Measurements from ENCODE around the gene AHI1.

DNA sequence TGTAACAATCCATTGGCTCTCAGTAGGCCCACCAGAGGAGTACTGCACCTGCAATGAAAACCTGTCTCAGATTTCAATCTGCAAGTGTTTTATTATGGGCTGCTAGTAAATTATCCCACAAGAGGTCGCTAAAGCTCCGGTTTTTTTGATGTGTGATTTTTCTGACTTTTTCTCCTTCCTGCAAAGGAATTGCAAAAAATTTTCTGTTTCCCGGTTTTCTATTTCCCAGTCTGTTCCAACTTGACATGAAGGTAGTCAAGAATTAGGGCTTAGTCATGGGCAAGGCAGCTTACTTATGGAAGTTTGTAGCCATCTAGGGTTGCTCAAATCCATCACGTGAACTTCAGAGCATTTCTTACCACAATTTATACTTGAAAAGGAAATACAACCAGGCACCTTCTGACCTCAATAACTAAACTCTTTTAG, 38.5 kb upstream of the AHI1 start:
- TF ChIP-seq CTCF (IDR thresholded peaks at IDR 0.05) (peak; percentile 38 to 71 (median 51)), POLR2A (IDR thresholded peaks at IDR 0.05) (no peak)

Data from testis (tissue), 2 donors.